ENCODE data around the gene ADAMTS17.

- TF ChIP-seq CTCF (IDR thresholded peaks at IDR 0.05) = no peak
- TF ChIP-seq POLR2AphosphoS5 (IDR thresholded peaks at IDR 0.05; ENCODE audit: low read depth, low read length) = no peak
- TF ChIP-seq REST (IDR thresholded peaks at IDR 0.05; ENCODE audit: insufficient read depth in 1 of 2, low read depth in 2 of 2, low read length in 1 of 2) = no peak
- no peak for TF ChIP-seq SIN3A (IDR thresholded peaks at IDR 0.05; ENCODE audit: borderline replicate concordance, insufficient read depth, low read depth, low read length)
- TF ChIP-seq TCF7L2 (IDR thresholded peaks at IDR 0.05; ENCODE audit: low read depth, low read length) = no peak
These were observed 310.0 kb downstream of the ADAMTS17 start for GRCh38 chr15:100031665-100032357.
